ENCODE results near the gene WT1.

WT1 gene

DNA sequence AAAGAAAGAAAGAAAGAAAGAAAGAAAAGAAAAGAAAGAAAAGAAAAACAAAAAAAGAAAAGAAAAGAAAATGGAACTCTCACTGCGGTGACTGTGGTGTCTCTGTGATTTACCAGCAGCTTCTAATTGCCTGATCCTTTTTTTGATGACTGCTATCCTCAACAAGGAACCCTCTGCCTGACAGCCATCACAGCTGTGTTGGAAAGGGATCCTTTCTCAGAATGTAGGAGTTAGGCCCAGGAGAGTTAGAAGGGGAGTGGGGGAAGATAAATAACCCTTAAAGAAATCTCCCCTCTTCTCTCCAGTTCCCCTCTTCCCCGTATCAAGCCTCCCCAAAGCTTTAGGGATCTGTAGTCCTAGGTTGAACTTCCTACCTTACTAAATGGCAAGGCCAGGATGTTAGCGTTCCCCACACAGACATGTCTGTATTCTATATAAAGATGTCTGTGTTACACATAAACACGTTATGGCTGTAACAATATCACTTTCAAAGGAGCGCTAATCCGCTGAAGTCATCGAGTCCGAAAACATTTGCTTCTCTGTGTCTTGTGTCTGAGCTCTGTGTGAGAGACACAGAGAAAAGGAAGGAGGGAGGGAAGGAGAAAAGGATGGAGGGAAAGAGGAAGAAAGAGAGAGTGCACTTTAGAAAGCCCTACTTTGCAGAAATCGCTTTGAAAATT lies 26.8 kb upstream of the WT1 start:
- no peak for TF ChIP-seq ZBTB7A (IDR thresholded peaks at IDR 0.05; ENCODE audit: low read depth)
- TF ChIP-seq NFIC (IDR thresholded peaks at IDR 0.05): no peak
- TF ChIP-seq RAD21 (IDR thresholded peaks at IDR 0.05; ENCODE audit: low read depth): no peak
- TF ChIP-seq CEBPB (IDR thresholded peaks at IDR 0.05): no peak
- no peak for TF ChIP-seq REST (IDR thresholded peaks at IDR 0.05; ENCODE audit: low read depth)
- TF ChIP-seq TEAD4 (IDR thresholded peaks at IDR 0.05): no peak
- no peak for TF ChIP-seq CREB1 (IDR thresholded peaks at IDR 0.05; ENCODE audit: low read depth)
- no peak for TF ChIP-seq EGR1 (IDR thresholded peaks at IDR 0.05)

DNA sequence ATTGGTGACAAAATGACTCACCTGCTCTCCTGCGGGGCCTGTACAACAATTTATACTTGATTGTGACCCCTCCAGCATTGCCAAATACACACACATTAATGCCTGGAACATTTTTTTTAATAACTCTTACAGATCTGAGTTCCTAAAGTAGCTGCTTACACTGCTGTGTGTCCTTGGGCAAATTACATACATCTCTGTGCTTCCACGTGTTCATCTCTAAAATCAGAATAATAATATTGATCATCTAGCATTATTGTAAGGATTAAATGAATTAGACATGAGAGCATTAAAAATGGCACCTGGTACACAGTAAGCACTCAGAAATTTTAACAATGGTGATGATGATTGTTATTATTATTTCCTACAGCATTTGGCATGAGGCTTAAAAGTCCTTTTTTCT lies 21.5 kb upstream of the WT1 start:
- TF ChIP-seq MAX (IDR thresholded peaks at IDR 0.05) (no peak), NFIC (IDR thresholded peaks at IDR 0.05) (no peak), ZBTB7A (IDR thresholded peaks at IDR 0.05; ENCODE audit: low read depth) (no peak), TEAD4 (IDR thresholded peaks at IDR 0.05) (no peak), YY1 (IDR thresholded peaks at IDR 0.05; ENCODE audit: low read depth) (no peak), EGR1 (IDR thresholded peaks at IDR 0.05) (no peak), USF1 (IDR thresholded peaks at IDR 0.05) (no peak), TAF1 (IDR thresholded peaks at IDR 0.05; ENCODE audit: low read depth) (no peak), EP300 (IDR thresholded peaks at IDR 0.05; ENCODE audit: borderline replicate concordance) (no peak), CREB1 (IDR thresholded peaks at IDR 0.05; ENCODE audit: low read depth) (no peak), CEBPB (IDR thresholded peaks at IDR 0.05) (no peak), FOXM1 (IDR thresholded peaks at IDR 0.05; ENCODE audit: borderline replicate concordance, low read depth) (no peak), REST (IDR thresholded peaks at IDR 0.05; ENCODE audit: low read depth) (no peak), RAD21 (IDR thresholded peaks at IDR 0.05; ENCODE audit: low read depth) (no peak), TCF12 (IDR thresholded peaks at IDR 0.05; ENCODE audit: low read depth) (no peak)

DNA sequence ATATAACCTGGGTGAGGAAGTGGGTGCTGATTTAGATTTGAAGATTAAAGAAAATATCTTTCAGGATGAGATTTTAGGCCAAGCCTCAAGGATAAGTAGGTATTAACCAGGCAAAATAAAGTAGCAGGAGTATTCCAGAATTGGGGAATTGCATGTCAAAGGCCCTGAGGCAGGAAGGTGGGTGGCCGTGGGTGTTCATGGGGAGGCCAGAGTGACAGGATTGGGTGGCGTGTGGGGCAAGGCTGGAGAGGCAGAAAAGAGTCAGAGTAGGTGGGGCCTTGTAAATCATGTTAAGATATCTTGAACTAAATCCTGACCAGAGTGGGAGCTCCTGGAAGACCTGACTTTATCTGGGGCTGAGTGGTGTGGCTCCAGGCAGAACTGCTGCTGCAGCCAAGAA lies 19.7 kb upstream of the WT1 start:
- TF ChIP-seq TCF12 (IDR thresholded peaks at IDR 0.05; ENCODE audit: low read depth): no peak
- no peak for TF ChIP-seq MAX (IDR thresholded peaks at IDR 0.05)
- no peak for TF ChIP-seq YY1 (IDR thresholded peaks at IDR 0.05; ENCODE audit: low read depth)
- no peak for TF ChIP-seq CEBPB (IDR thresholded peaks at IDR 0.05)
- no peak for TF ChIP-seq FOXM1 (IDR thresholded peaks at IDR 0.05; ENCODE audit: borderline replicate concordance, low read depth)
- TF ChIP-seq TAF1 (IDR thresholded peaks at IDR 0.05; ENCODE audit: low read depth): no peak
- TF ChIP-seq EGR1 (IDR thresholded peaks at IDR 0.05): no peak
- no peak for TF ChIP-seq ZBTB7A (IDR thresholded peaks at IDR 0.05; ENCODE audit: low read depth)

GRCh38 chr11:32451808-32452207 lies 16.5 kb upstream of the WT1 start:
- no peak for TF ChIP-seq FOXM1 (IDR thresholded peaks at IDR 0.05; ENCODE audit: borderline replicate concordance, low read depth)
- TF ChIP-seq REST (IDR thresholded peaks at IDR 0.05; ENCODE audit: low read depth): no peak
- TF ChIP-seq TAF1 (IDR thresholded peaks at IDR 0.05; ENCODE audit: low read depth): no peak

- no peak for TF ChIP-seq USF1 (IDR thresholded peaks at IDR 0.05)
- no peak for TF ChIP-seq ZBTB7A (IDR thresholded peaks at IDR 0.05; ENCODE audit: low read depth)
- no peak for TF ChIP-seq EGR1 (IDR thresholded peaks at IDR 0.05)
- no peak for TF ChIP-seq CEBPB (IDR thresholded peaks at IDR 0.05)
- TF ChIP-seq TCF12 (IDR thresholded peaks at IDR 0.05; ENCODE audit: low read depth): no peak
- no peak for TF ChIP-seq MAX (IDR thresholded peaks at IDR 0.05)
- no peak for TF ChIP-seq CREB1 (IDR thresholded peaks at IDR 0.05; ENCODE audit: low read depth)
These were observed 15.0 kb upstream of the WT1 start for GRCh38 chr11:32450372-32450771.
